ENCODE data around the gene SMIM26. TPM values are rescaled to one million over a fixed set of nuclear protein-coding genes. Genes with fewer than 3 reads are reported as not detected.

Gene SMIM26
- total and polyA plus RNA-seq, 2 of the 13 experiments (the other 11 are each of a cell fraction or from before 2014, with no cell fraction given), result 214 to 249 TPM

GRCh38 chr20:18587665-18588573 is 20.7 kb downstream of the SMIM26 start, which contains the start of gene DTD1 (continued):
- TF ChIP-seq AHDC1 (CRISPR knock-in tag; IDR thresholded peaks at IDR 0.05; ENCODE audit: borderline replicate concordance) (no peak), HIVEP1 (CRISPR knock-in tag; IDR thresholded peaks at IDR 0.05) (no peak), TP53 (CRISPR knock-in tag; conservative IDR thresholded peaks at IDR 0.05) (0 out of 2 replicates have a peak, but pooled peaks have one; percentile 70), SMARCC2 (IDR thresholded peaks at IDR 0.05) (no peak), HNRNPK (IDR thresholded peaks at IDR 0.05; ENCODE audit: low read depth, low read length, poor library complexity, severe bottlenecking) (peak; percentile 88), ZNF143 (CRISPR knock-in tag; IDR thresholded peaks at IDR 0.05) (peak; percentile 17; the same call in 1 of the 2 replicates), ZNF484 (CRISPR knock-in tag; IDR thresholded peaks at IDR 0.05; ENCODE audit: borderline replicate concordance, low read depth) (no peak), ZBTB1 (CRISPR knock-in tag; IDR thresholded peaks at IDR 0.05; ENCODE audit: borderline replicate concordance) (no peak), ZNF550 (CRISPR knock-in tag; IDR thresholded peaks at IDR 0.05; ENCODE audit: borderline replicate concordance) (no peak), NR2F2 (IDR thresholded peaks at IDR 0.05; ENCODE audit: borderline replicate concordance, low read depth) (no peak; the same call in 1 of the 2 replicates), ZBTB42 (CRISPR knock-in tag; IDR thresholded peaks at IDR 0.05) (peak; percentile 47; the same call in 1 of the 2 replicates), CSRNP1 (CRISPR knock-in tag; IDR thresholded peaks at IDR 0.05) (peak; percentile 75; the same call in 1 of the 2 replicates), NFATC3 (CRISPR knock-in tag; IDR thresholded peaks at IDR 0.05) (no peak)
- TF ChIP-seq, protein P1, sequence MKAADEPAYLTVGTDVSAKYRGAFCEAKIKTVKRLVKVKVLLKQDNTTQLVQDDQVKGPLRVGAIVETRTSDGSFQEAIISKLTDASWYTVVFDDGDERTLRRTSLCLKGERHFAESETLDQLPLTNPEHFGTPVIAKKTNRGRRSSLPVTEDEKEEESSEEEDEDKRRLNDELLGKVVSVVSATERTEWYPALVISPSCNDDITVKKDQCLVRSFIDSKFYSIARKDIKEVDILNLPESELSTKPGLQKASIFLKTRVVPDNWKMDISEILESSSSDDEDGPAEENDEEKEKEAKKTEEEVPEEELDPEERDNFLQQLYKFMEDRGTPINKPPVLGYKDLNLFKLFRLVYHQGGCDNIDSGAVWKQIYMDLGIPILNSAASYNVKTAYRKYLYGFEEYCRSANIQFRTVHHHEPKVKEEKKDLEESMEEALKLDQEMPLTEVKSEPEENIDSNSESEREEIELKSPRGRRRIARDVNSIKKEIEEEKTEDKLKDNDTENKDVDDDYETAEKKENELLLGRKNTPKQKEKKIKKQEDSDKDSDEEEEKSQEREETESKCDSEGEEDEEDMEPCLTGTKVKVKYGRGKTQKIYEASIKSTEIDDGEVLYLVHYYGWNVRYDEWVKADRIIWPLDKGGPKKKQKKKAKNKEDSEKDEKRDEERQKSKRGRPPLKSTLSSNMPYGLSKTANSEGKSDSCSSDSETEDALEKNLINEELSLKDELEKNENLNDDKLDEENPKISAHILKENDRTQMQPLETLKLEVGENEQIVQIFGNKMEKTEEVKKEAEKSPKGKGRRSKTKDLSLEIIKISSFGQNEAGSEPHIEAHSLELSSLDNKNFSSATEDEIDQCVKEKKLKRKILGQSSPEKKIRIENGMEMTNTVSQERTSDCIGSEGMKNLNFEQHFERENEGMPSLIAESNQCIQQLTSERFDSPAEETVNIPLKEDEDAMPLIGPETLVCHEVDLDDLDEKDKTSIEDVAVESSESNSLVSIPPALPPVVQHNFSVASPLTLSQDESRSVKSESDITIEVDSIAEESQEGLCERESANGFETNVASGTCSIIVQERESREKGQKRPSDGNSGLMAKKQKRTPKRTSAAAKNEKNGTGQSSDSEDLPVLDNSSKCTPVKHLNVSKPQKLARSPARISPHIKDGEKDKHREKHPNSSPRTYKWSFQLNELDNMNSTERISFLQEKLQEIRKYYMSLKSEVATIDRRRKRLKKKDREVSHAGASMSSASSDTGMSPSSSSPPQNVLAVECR (CRISPR knock-in tag; IDR thresholded peaks at IDR 0.05; ENCODE audit: borderline replicate concordance), result peak; percentile 81
- TF ChIP-seq, protein P2, sequence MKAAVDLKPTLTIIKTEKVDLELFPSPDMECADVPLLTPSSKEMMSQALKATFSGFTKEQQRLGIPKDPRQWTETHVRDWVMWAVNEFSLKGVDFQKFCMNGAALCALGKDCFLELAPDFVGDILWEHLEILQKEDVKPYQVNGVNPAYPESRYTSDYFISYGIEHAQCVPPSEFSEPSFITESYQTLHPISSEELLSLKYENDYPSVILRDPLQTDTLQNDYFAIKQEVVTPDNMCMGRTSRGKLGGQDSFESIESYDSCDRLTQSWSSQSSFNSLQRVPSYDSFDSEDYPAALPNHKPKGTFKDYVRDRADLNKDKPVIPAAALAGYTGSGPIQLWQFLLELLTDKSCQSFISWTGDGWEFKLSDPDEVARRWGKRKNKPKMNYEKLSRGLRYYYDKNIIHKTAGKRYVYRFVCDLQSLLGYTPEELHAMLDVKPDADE (CRISPR knock-in tag; IDR thresholded peaks at IDR 0.05), result peak; percentile 75; the same call in 1 of the 2 replicates

Measured in HepG2 (cell line).